COLO668 (cell line): ENCODE measurements around the gene MATN1.

Experiments
- DNase-seq: peaks from one replicate; lab custom pipeline; 2025; ENCODE audit not compliant: unreplicated experiment; lab: John Stamatoyannopoulos, UW

MATN1 gene

GRCh38 chr1:30665216-30666010 lies 58.0 kb downstream of the MATN1 start:
- no peak for DNase-seq

DNA sequence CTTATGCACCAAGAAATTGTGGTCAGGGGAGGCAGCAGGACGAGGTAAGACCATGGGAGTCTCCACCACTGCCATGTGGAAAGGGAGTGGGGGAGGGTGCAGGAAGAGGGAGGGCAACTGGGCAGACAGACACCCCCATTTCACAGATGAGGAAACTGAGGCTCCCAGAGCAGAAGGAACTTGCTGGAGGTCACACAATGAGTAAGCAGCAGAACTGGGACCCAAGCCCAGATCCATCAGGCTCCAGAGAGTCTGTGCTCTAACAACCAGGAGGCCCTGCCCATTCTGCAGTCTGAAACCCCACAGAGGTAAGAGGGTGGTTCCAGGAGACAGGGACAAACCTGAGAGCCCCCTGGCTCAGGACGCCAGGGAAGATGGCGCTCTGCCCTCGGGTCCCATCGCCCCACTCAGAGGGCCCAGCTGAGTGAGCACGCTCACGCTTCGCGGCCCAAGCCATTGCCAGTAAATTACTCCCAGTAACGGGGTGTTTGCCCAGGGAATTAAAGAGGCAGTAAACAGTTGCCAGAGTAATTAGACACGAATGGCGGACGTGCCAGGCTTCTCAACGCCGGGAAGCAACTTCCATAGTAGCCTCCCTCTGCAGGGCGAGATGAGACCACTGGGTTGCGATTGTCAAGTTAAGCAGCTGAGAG lies 59.2 kb downstream of the MATN1 start:
- no peak for DNase-seq

DNA sequence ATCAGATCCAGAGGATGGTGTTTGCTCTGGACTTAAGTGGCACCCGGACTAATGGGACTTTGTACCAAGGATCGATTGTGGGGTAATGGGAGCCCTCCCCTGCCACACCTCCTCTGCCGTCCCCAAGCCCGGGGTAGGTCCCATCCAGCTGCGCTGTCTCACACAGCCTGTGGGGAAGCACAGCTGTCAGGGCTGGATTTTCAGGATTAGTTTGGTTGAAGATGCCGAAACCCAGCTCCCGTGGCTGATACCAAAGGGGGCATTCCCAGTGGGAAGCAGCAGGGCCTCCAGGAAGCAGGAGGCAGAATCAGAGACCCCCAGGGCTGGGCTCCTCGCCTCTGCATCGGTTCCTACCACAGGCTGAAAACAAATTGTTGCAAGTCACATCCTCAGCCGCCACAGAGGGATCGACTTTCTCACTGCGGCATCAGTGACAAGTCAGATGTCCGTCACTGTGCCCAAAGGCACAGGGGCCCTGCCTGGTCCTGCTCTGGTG lies 59.7 kb downstream of the MATN1 start:
- no peak for DNase-seq

GRCh38 chr1:30662291-30662840 lies 61.0 kb downstream of the MATN1 start:
- DNase-seq, result no peak

GRCh38 chr1:30661311-30661710 lies 62.1 kb downstream of the MATN1 start:
- no peak for DNase-seq
